HG02981 (cell line): ENCODE data around the gene USE1.

Experiments used
- ATAC-seq: cut with Tn5 transposase; IDR thresholded peaks from one replicate; pipeline ENCODE4 v1.9.1; 2021; ENCODE audit warnings: mild to moderate bottlenecking, moderate library complexity; ENCODE audit not compliant: unreplicated experiment

Gene USE1

GRCh38 chr19:17235971-17236777 is 21.0 kb downstream of the USE1 start:
- ATAC-seq, result peak; percentile 6

GRCh38 chr19:17236811-17237543 is 21.8 kb downstream of the USE1 start:
- ATAC-seq, result no peak

GRCh38 chr19:17237747-17238706 is 22.9 kb downstream of the USE1 start:
- ATAC-seq, result no peak

- ATAC-seq, result no peak
Measured at GRCh38 chr19:17240062-17240752, 25.1 kb downstream of the USE1 start.

- ATAC-seq, result no peak
Measured at GRCh38 chr19:17240826-17241399, 25.8 kb downstream of the USE1 start.

- no peak for ATAC-seq
Measured at GRCh38 chr19:17242431-17243208, 27.5 kb downstream of the USE1 start.

- ATAC-seq, result no peak
Measured at GRCh38 chr19:17243211-17243829, 28.2 kb downstream of the USE1 start.

GRCh38 chr19:17243830-17244617 is 28.9 kb downstream of the USE1 start:
- no peak for ATAC-seq

- ATAC-seq, result no peak
Measured at GRCh38 chr19:17244618-17245534, 29.7 kb downstream of the USE1 start.

GRCh38 chr19:17245535-17245984 is 30.4 kb downstream of the USE1 start, which contains the start of gene NR2F6:
Gene NR2F6, minus strand, starts transcription at chr19:17245919. Its CDS starts 699 bp downstream, at chr19:17245220.
- no peak for ATAC-seq

GRCh38 chr19:17246681-17247425 is 31.7 kb downstream of the USE1 start:
- ATAC-seq, result no peak

- ATAC-seq, result no peak
Measured at GRCh38 chr19:17248011-17248776, 33.0 kb downstream of the USE1 start.

GRCh38 chr19:17249887-17250548 is 34.9 kb downstream of the USE1 start:
- ATAC-seq, result no peak

- no peak for ATAC-seq
Measured at GRCh38 chr19:17254636-17255035, 39.5 kb downstream of the USE1 start.

GRCh38 chr19:17255150-17255621 is 40.0 kb downstream of the USE1 start:
- ATAC-seq, result no peak
